Coronary artery (tissue), 2 donors: ENCODE data around the gene NEDD4L.
A peak's percentile ranks its signal among the peaks of the same experiment; 100 is the strongest.

Experiments used
- DNase-seq: peaks from one replicate; pipeline ENCODE4 v3.0.0-alpha.2; 2017; ENCODE audit warnings: low spot score
- H3K27ac ChIP-seq, 2 donors: fragments of 200-600 bp; sonication (generic); one replicate each; pipeline ENCODE4 v1.5.1; 2016 to 2019
- H3K4me3 ChIP-seq: fragments of 200-600 bp; sonication (generic); 2 replicates; pipeline ENCODE4 v1.5.1; 2016; ENCODE audit warnings: mild to moderate bottlenecking, moderate library complexity
- CTCF ChIP-seq: fragments of 200-600 bp; sonication (generic); IDR thresholded peaks from one replicate; pipeline ENCODE4 v1.5.1; 2019; ENCODE audit warnings: antibody characterized with exemption

The NEDD4L gene

GRCh38 chr18:58242435-58242834 lies 198.4 kb downstream of the NEDD4L start:
- H3K27ac ChIP-seq, result no peak overlapping the region
- no peak for DNase-seq
- TF ChIP-seq CTCF, result no peak
- no peak overlapping the region for H3K4me3 ChIP-seq

GRCh38 chr18:58242968-58243367 lies 198.9 kb downstream of the NEDD4L start:
- Histone ChIP-seq H3K4me3 (no peak overlapping the region), H3K27ac (no peak overlapping the region)
- no peak for DNase-seq
- no peak for TF ChIP-seq CTCF

- TF ChIP-seq CTCF, result no peak
- Histone ChIP-seq H3K27ac (no peak overlapping the region), H3K4me3 (no peak overlapping the region)
- no peak for DNase-seq
These were observed 199.4 kb downstream of the NEDD4L start for GRCh38 chr18:58243401-58243800.

- no peak for TF ChIP-seq CTCF
- Histone ChIP-seq H3K27ac (peak overlapping the region in 1 of 2 donors; percentile 60), H3K4me3 (peak overlapping the region; percentile 59)
- DNase-seq, result no peak
These were observed 203.4 kb downstream of the NEDD4L start for GRCh38 chr18:58247363-58247834.

GRCh38 chr18:58249712-58250111 lies 205.7 kb downstream of the NEDD4L start:
- H3K4me3 ChIP-seq, result no peak overlapping the region
- no peak for DNase-seq
- no peak for TF ChIP-seq CTCF
- no peak overlapping the region for H3K27ac ChIP-seq

- Histone ChIP-seq H3K27ac (no peak overlapping the region), H3K4me3 (no peak overlapping the region)
- no peak for TF ChIP-seq CTCF
- DNase-seq, result no peak
These were observed 207.4 kb downstream of the NEDD4L start for GRCh38 chr18:58251416-58251815.

GRCh38 chr18:58252166-58252565 lies 208.1 kb downstream of the NEDD4L start:
- H3K27ac ChIP-seq, result no peak overlapping the region
- H3K4me3 ChIP-seq, result no peak overlapping the region
- no peak for DNase-seq
- no peak for TF ChIP-seq CTCF
